Stimulated activated CD4-positive, alpha-beta T cell treated with anti-CD3 and anti-CD28 coated beads, Interleukin-2, amount 100 ng/mL, for 24 hours (primary cell): Measurements from ENCODE around the gene ADAM19.
"Not testable (repeated sequence)": the region's sequence is repeated elsewhere in the genome, so short reads cannot be mapped to it uniquely, and the experiment has no call there.

Source experiments
- DNase-seq, 2 donors: peaks; one replicate each; pipeline ENCODE4 v3.0.0-alpha.2; 2020

Gene ADAM19

GRCh38 chr5:157459715-157460599, 115.6 kb downstream of the ADAM19 start, which contains the start of gene NIPAL4:
Gene NIPAL4, plus strand, starts transcription at chr5:157460213. Its CDS starts 108 bp downstream, at chr5:157460321.
- DNase-seq = peak; percentile 55 to 58

- DNase-seq = no peak
Measured at GRCh38 chr5:157458835-157459234, 116.7 kb downstream of the ADAM19 start.

- no peak for DNase-seq
Measured at GRCh38 chr5:157457391-157457790, 118.2 kb downstream of the ADAM19 start.

- DNase-seq = no peak
Measured at GRCh38 chr5:157456301-157456700, 119.3 kb downstream of the ADAM19 start.

- no peak for DNase-seq
Measured at GRCh38 chr5:157455057-157455456, 120.5 kb downstream of the ADAM19 start.

GRCh38 chr5:157454273-157454672, 121.3 kb downstream of the ADAM19 start:
- no peak for DNase-seq

- no peak for DNase-seq
Measured at GRCh38 chr5:157451806-157452205, 123.8 kb downstream of the ADAM19 start.

GRCh38 chr5:157450024-157450423, 125.6 kb downstream of the ADAM19 start:
- DNase-seq = no peak

- DNase-seq = no peak
Measured at GRCh38 chr5:157449011-157449723, 126.4 kb downstream of the ADAM19 start.

- DNase-seq = no peak
Measured at GRCh38 chr5:157447201-157447637, 128.4 kb downstream of the ADAM19 start.

GRCh38 chr5:157446412-157446935, 129.1 kb downstream of the ADAM19 start:
- DNase-seq = no peak

GRCh38 chr5:157445745-157446411, 129.7 kb downstream of the ADAM19 start:
- no peak for DNase-seq

- DNase-seq = no peak
Measured at GRCh38 chr5:157444224-157444623, 131.4 kb downstream of the ADAM19 start.

- no peak for DNase-seq
Measured at GRCh38 chr5:157443041-157443549, 132.5 kb downstream of the ADAM19 start.

GRCh38 chr5:157434096-157434495, 141.5 kb downstream of the ADAM19 start:
- DNase-seq = no peak

- DNase-seq = peak in 1 of 2 donors; percentile 8
Measured at GRCh38 chr5:157431544-157432200, 143.9 kb downstream of the ADAM19 start.

GRCh38 chr5:157429920-157430319, 145.7 kb downstream of the ADAM19 start:
- not testable (repeated sequence) for DNase-seq
